Measurements from ENCODE around the gene CDH13.

GRCh38 chr16:83212301-83212841, 585.6 kb downstream of the CDH13 start:
- no peak for TF ChIP-seq CTCF (IDR thresholded peaks at IDR 0.05)
- no peak for TF ChIP-seq POLR2A (IDR thresholded peaks at IDR 0.05)

Data from adrenal gland (tissue), 5 donors.